K562 (cell line): ENCODE measurements around the gene ACYP2. TPM values are rescaled to one million over a fixed set of nuclear protein-coding genes. Genes with fewer than 3 reads are reported as not detected.

Experiments
- ATAC-seq: fragments of 200-7000 bp; cut with Tn5 transposase; 3 replicates; pipeline ENCODE4 v1.9.1; 2020; ENCODE audit warnings: moderate library complexity
- BruUV-seq: library from RNA; stranded (reverse); fragments of 400-500 nt; replicated peaks from 2 replicates; lab custom pipeline; 2021; lab: Mats Ljungman, UMichigan
- CTCF ChIA-PET: fragments of 300-600 bp; formaldehyde crosslinking; extraction: SDS; loops from one replicate; lab custom pipeline; 2021; ENCODE audit warnings: low intra/inter-chr PET ratio; lab: Yijun Ruan, JAX
- POLR2A ChIA-PET: fragments of 300-600, 350-650 bp; sonication (Branson Sonifier 250); formaldehyde crosslinking; extraction: SDS; loops from one replicate; lab custom pipeline; 2021; ENCODE audit warnings: antibody characterized with exemption, inconsistent platforms; lab: Yijun Ruan, JAX
- DNase-seq, 4 experiments: peaks; one replicate each; pipeline versions ENCODE4 v3.0.0 to v3.0.0-alpha.2; 2011 to 2018; ENCODE audit warnings: low spot score in 3 of 4, mixed read lengths in 3 of 4; ENCODE audit errors: extremely low read depth in 1 of 4
- FAIRE-seq: peaks from 2 replicates; lab custom pipeline; 2011; peaks lifted over from hg19 to GRCh38; lab: Jason Lieb, UNC
- H2AFZ ChIP-seq: 2 replicates; pipeline ENCODE4 v1.6.0; 2011; ENCODE audit warnings: low read depth, low read length, control low read depth, inconsistent platforms
- H3K27ac ChIP-seq: fragments of 200-600 bp; 3 replicates; pipeline ENCODE4 v1.8.0; 2011; ENCODE audit warnings: low read depth, mild to moderate bottlenecking, control low read depth, inconsistent platforms, low read length, moderate library complexity, mixed read lengths; ENCODE audit errors: extremely low read depth
- H3K27me3 ChIP-seq, 2 experiments: fragments of 300-600 bp in 1 of 2; 2 replicates in 1 of 2; 3 replicates in 1 of 2; pipeline versions ENCODE4 v1.6.0 to v1.8.0; 2011; ENCODE audit warnings: inconsistent platforms in 2 of 2, low read length in 2 of 2, mild to moderate bottlenecking in 1 of 2, mixed read lengths in 1 of 2, moderate library complexity in 1 of 2; ENCODE audit not compliant: control insufficient read depth in 2 of 2, insufficient read depth in 2 of 2
- H3K36me3 ChIP-seq: fragments of 300-600 bp; 3 replicates; pipeline ENCODE4 v1.8.0; 2011; ENCODE audit warnings: mild to moderate bottlenecking, low read length, inconsistent platforms; ENCODE audit not compliant: control insufficient read depth, insufficient read depth
- H3K4me1 ChIP-seq, 2 experiments: fragments of 200-600 bp in 1 of 2; replicated peaks in 1 of 2; 2 replicates in 1 of 2; 3 replicates in 1 of 2; pipeline versions ENCODE4 v1.5.1 to v1.8.0; 2011; ENCODE audit warnings: inconsistent platforms in 2 of 2, low read length in 2 of 2, mild to moderate bottlenecking in 1 of 2, mixed read lengths in 1 of 2, moderate library complexity in 1 of 2; ENCODE audit not compliant: control insufficient read depth in 2 of 2, insufficient read depth in 2 of 2
- H3K4me2 ChIP-seq: 2 replicates; pipeline ENCODE4 v1.6.1; 2011; ENCODE audit warnings: low read length, control low read depth, inconsistent platforms, mixed read lengths; ENCODE audit not compliant: insufficient read depth
- H3K4me3 ChIP-seq: fragments of 200-600 bp; sonication (generic), shearing (Covaris generic); 2 replicates; pipeline ENCODE4 v1.5.1; 2016; ENCODE audit warnings: control low read depth, inconsistent platforms
- H3K79me2 ChIP-seq: fragments of 200-600 bp; 3 replicates; pipeline ENCODE4 v1.8.0; 2011; ENCODE audit warnings: low read length, inconsistent platforms; ENCODE audit not compliant: control insufficient read depth, insufficient read depth
- H3K9ac ChIP-seq, 2 experiments: 2 replicates each; pipeline versions ENCODE4 v1.6.0 to v1.6.1; 2011; ENCODE audit warnings: low read depth in 2 of 2, low read length in 2 of 2, control low read depth in 1 of 2, inconsistent platforms in 1 of 2, mild to moderate bottlenecking in 1 of 2, mixed read lengths in 1 of 2; ENCODE audit not compliant: insufficient read depth in 1 of 2
- H3K9me1 ChIP-seq: one replicate; pipeline ENCODE4 v1.6.0; 2011; ENCODE audit warnings: inconsistent platforms, mild to moderate bottlenecking, low read length, moderate library complexity; ENCODE audit not compliant: control insufficient read depth, insufficient read depth
- H3K9me3 ChIP-seq: replicated peaks from 2 replicates; pipeline ENCODE4 v1.5.1; 2011; ENCODE audit warnings: low read depth, low read length, inconsistent platforms; ENCODE audit not compliant: control insufficient read depth, insufficient read depth
- H4K20me1 ChIP-seq: replicated peaks from 2 replicates; pipeline ENCODE4 v1.6.1; 2011; ENCODE audit warnings: low read length, inconsistent platforms, mixed read lengths; ENCODE audit not compliant: control insufficient read depth, insufficient read depth
- ESRRA ChIP-seq: fragments of 450-650 bp; IDR thresholded peaks from 2 replicates; pipeline ENCODE4 v1.6.1; 2014; ENCODE audit warnings: low read depth, mild to moderate bottlenecking, moderate library complexity, borderline replicate concordance
- FOXO4 ChIP-seq: fragments of 450-650 bp; formaldehyde crosslinking; IDR thresholded peaks from 2 replicates; pipeline ENCODE4 v1.4.0; 2020; ENCODE audit warnings: mild to moderate bottlenecking, moderate library complexity
- RAD21 ChIP-seq, 2 experiments: fragments of 250-450 bp in 1 of 2; fragments of 450-650 bp in 1 of 2; sonication (Bioruptor Pico) in 1 of 2; formaldehyde crosslinking in 1 of 2; IDR thresholded peaks in 1 of 2; conservative IDR thresholded peaks in 1 of 2; 2 replicates each; pipeline versions ENCODE4 v1.4.0 to v1.8.0; 2020 to 2022; ENCODE audit warnings: mild to moderate bottlenecking in 2 of 2, moderate library complexity in 1 of 2
- REST ChIP-seq, 2 experiments: fragments of 450-650 bp; formaldehyde crosslinking in 1 of 2; IDR thresholded peaks; 2 replicates each; pipeline versions ENCODE4 v1.4.0 to v1.6.1; 2014 to 2020; ENCODE audit warnings: mild to moderate bottlenecking in 2 of 2, borderline replicate concordance in 1 of 2, low read depth in 1 of 2
- WGBS: fragments of 100-300 bp; shearing (Covaris generic); methylation state at CpG from one replicate; pipeline ENCODE4 v1.1.6; 2016; ENCODE audit warnings: low coverage, mixed read lengths; ENCODE audit not compliant: insufficient coverage; ENCODE audit errors: missing lambda C conversion rate; 5-methylcytosine and 5-hydroxymethylcytosine counted together
- in situ Hi-C: fragments of 300-500 bp; cut with MboI; formaldehyde crosslinking; loops from 4 replicates; pipeline ENCODE4 v1.15.0; 2018; ENCODE audit warnings: inconsistent platforms, mixed read lengths
- intact Hi-C: fragments of 100-400 bp; cut with micrococcal nuclease; formaldehyde crosslinking; loops from 2 replicates; pipeline ENCODE4 v1.14.2; 2022
- polyA plus RNA-seq, 8 experiments: library from polyadenylated mRNA; depleted of rRNA in 4 of 8; stranded (reverse) in 5 of 8; unstranded in 3 of 8; fragments of >200 nt; fragmentation: Nextera tagmentation in 2 of 8; fragmentation: Illumina TruSeq in 1 of 8; extraction: Ambion mirVana in 2 of 8; extraction: Trizol in 1 of 8; gene quantifications; 2 replicates each; pipeline versions ENCODE4 v1.2.1 to v1.2.3, GENCODE V29; 2011 to 2014; ENCODE audit warnings: inconsistent platforms in 1 of 8, missing spikeins in 1 of 8
- total RNA-seq, 7 experiments: library from RNA; depleted of rRNA in 6 of 7; stranded (reverse); fragments of >200 nt in 6 of 7; fragmentation: Illumina TruSeq in 2 of 7; extraction: Trizol in 2 of 7; gene quantifications; 2 replicates each; pipeline versions ENCODE4 v1.2.1 to v1.2.3, GENCODE V29; 2011 to 2021; ENCODE audit warnings: low replicate concordance in 1 of 7
- TF ChIP-seq, protein P1 (sequence below): fragments of 250-450 bp; sonication (Bioruptor Pico); IDR thresholded peaks from 2 replicates; pipeline ENCODE4 v1.5.0; 2022; ENCODE audit warnings: mild to moderate bottlenecking

ACYP2 gene
- total and polyA plus RNA-seq, 9 of the 15 experiments (the other 6 are each of a cell fraction or from before 2014, with no cell fraction given) = 1.0 to 4.1 (median 2.0) TPM

- no peak for TF ChIP-seq FOXO4 (CRISPR knock-in tag)
- TF ChIP-seq, protein P1, sequence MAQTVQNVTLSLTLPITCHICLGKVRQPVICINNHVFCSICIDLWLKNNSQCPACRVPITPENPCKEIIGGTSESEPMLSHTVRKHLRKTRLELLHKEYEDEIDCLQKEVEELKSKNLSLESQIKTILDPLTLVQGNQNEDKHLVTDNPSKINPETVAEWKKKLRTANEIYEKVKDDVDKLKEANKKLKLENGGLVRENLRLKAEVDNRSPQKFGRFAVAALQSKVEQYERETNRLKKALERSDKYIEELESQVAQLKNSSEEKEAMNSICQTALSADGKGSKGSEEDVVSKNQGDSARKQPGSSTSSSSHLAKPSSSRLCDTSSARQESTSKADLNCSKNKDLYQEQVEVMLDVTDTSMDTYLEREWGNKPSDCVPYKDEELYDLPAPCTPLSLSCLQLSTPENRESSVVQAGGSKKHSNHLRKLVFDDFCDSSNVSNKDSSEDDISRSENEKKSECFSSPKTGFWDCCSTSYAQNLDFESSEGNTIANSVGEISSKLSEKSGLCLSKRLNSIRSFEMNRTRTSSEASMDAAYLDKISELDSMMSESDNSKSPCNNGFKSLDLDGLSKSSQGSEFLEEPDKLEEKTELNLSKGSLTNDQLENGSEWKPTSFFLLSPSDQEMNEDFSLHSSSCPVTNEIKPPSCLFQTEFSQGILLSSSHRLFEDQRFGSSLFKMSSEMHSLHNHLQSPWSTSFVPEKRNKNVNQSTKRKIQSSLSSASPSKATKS = no peak
- TF ChIP-seq, all 486 proteins: peak for 0
These were observed 50.8 kb downstream of the ACYP2 start (continued) for GRCh38 chr2:54166121-54166773.

DNA sequence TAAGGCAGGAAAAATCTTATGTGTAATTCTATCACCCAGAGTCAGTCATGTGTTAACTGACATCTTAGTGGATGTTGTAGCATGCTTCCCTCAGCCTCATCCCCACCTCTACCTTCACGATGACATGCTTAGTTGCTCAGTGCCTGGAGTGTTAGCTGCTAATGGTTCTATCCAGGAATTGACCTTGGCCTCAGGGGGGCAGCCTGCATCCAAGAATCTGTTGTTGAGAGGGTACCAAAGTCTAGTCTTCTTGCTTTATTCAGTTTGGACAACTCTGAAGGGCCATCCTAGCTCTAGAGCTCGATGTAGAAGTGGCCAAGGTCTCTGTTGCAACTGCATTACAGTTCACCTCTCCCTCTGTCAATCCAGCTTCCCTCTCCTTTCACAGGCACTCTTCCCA is 61.2 kb downstream of the ACYP2 start:
- no peaks in the 10 kb centered on the region for H4K20me1 ChIP-seq
- no peaks in the 10 kb centered on the region for H3K36me3 ChIP-seq
- H3K4me3 ChIP-seq = no peak overlapping the region
- CTCF ChIA-PET = no interaction called here
- no peaks in the 10 kb centered on the region for H3K79me2 ChIP-seq
- no peaks in the 10 kb centered on the region for H3K9me1 ChIP-seq
- H3K4me1 ChIP-seq = no peaks in the 10 kb centered on the region
- no peaks in the 10 kb centered on the region for H3K27me3 ChIP-seq
- in situ Hi-C loops = no loop called here
- 0% methylated on average over 2 of the region's 2 CpGs for WGBS
- H3K4me2 ChIP-seq = no peak overlapping the region
- FAIRE-seq (peak; percentile 37), ATAC-seq (peak; percentile 48; the same call in 2 of the 3 replicates), DNase-seq (peak in 2 of 4 experiments; percentile 14 to 18)
- H3K27ac ChIP-seq = no peak overlapping the region
- no TSS peak for BruUV-seq
- no peak overlapping the region for H2AFZ ChIP-seq
- intact Hi-C loops = loop anchor here (2.0 kb wide), 1 partner anchor 326 kb away; no protein-coding TSS in a partner anchor
- no peaks in the 10 kb centered on the region for H3K9me3 ChIP-seq
- H3K9ac ChIP-seq = no peak overlapping the region
- POLR2A ChIA-PET = interaction anchor here (1.3 kb wide), 1 partner anchor 9 kb away, joined by 3 read pairs; no protein-coding TSS in a partner anchor
- peak; percentile 25 to 55; a peak in 3 of 4 replicates for TF ChIP-seq RAD21 (CRISPR knock-in tag; conservative IDR thresholded peaks at IDR 0.05 in 1 of 2, IDR thresholded peaks at IDR 0.05 in 1 of 2)
- peak; percentile 17; the same call in 1 of the 2 replicates for TF ChIP-seq REST (IDR thresholded peaks at IDR 0.05; ENCODE audit: borderline replicate concordance)
- TF ChIP-seq REST (CRISPR knock-in tag; IDR thresholded peaks at IDR 0.05; ENCODE audit: low read depth) = no peak
- no peak for TF ChIP-seq ESRRA
